WTC11 (cell line): ENCODE data around the gene ALK. TPM values are rescaled to one million over a fixed set of nuclear protein-coding genes. Genes with fewer than 3 reads are reported as not detected.

Experiments used
- ATAC-seq: fragments of 200-7000 bp; cut with Tn5 transposase; 2 replicates; pipeline ENCODE4 v1.10.0; 2021; ENCODE audit warnings: mild to moderate bottlenecking, moderate library complexity
- CTCF ChIA-PET: fragments of 300-600 bp; sonication (Branson Sonifier 250); formaldehyde crosslinking; loops from one replicate; lab custom pipeline; 2021; ENCODE audit warnings: antibody characterized with exemption; lab: Charles Lee
- POLR2A ChIA-PET: fragments of 350-600 bp; sonication (Branson Sonifier 250); formaldehyde crosslinking; loops from one replicate; lab custom pipeline; 2021; ENCODE audit warnings: antibody characterized with exemption; lab: Charles Lee
- DNase-seq: peaks from one replicate; pipeline ENCODE4 v3.0.0; 2021; ENCODE audit warnings: low spot score
- H3K27ac Mint-ChIP-seq: 2 replicates; pipeline ENCODE4 v1.8.0; 2021; ENCODE audit warnings: mixed read lengths
- H3K27me3 Mint-ChIP-seq: 2 replicates; pipeline ENCODE4 v1.8.0; 2021; ENCODE audit warnings: low read depth, mild to moderate bottlenecking, moderate library complexity, mixed read lengths
- H3K36me3 Mint-ChIP-seq: 2 replicates; pipeline ENCODE4 v1.8.0; 2021; ENCODE audit warnings: mixed read lengths
- H3K4me1 Mint-ChIP-seq: 2 replicates; pipeline ENCODE4 v1.8.0; 2022; ENCODE audit warnings: mixed read lengths
- H3K4me3 Mint-ChIP-seq: 2 replicates; pipeline ENCODE4 v1.8.0; 2021; ENCODE audit warnings: mild to moderate bottlenecking, moderate library complexity, mixed read lengths
- H3K9me3 Mint-ChIP-seq: 2 replicates; pipeline ENCODE4 v1.8.0; 2021; ENCODE audit warnings: mixed read lengths
- ATF1 ChIP-seq: sonication (generic); formaldehyde crosslinking; IDR thresholded peaks from 2 replicates; pipeline ENCODE4 v1.8.1; 2023; ENCODE audit warnings: mild to moderate bottlenecking, moderate library complexity, missing genetic modification reagents
- ATF3 ChIP-seq: sonication (generic); formaldehyde crosslinking; conservative IDR thresholded peaks from 2 replicates; pipeline ENCODE4 v1.8.1; 2022; ENCODE audit warnings: mild to moderate bottlenecking, missing genetic modification reagents
- FOXJ3 ChIP-seq: sonication (generic); formaldehyde crosslinking; IDR thresholded peaks from 2 replicates; pipeline ENCODE4 v1.9.0; 2021; ENCODE audit warnings: missing genetic modification reagents, mild to moderate bottlenecking, borderline replicate concordance
- GABPB1 ChIP-seq: sonication (generic); formaldehyde crosslinking; IDR thresholded peaks from 2 replicates; pipeline ENCODE4 v1.8.1; 2023; ENCODE audit warnings: mild to moderate bottlenecking, missing genetic modification reagents
- GRHL2 ChIP-seq: fragments of 250-450 bp; sonication (Bioruptor Pico); IDR thresholded peaks from 2 replicates; pipeline ENCODE4 v1.8.0; 2022; ENCODE audit warnings: mild to moderate bottlenecking, moderate library complexity; ENCODE audit not compliant: insufficient replicate concordance, severe bottlenecking
- GTF2I ChIP-seq: fragments of 250-450 bp; sonication (Bioruptor Pico); conservative IDR thresholded peaks from 2 replicates; pipeline ENCODE4 v1.4.0; 2021; ENCODE audit warnings: mild to moderate bottlenecking
- MLX ChIP-seq: sonication (generic); formaldehyde crosslinking; IDR thresholded peaks from 2 replicates; pipeline ENCODE4 v1.8.1; 2023; ENCODE audit warnings: mild to moderate bottlenecking, missing genetic modification reagents, moderate library complexity
- PREB ChIP-seq: sonication (generic); formaldehyde crosslinking; IDR thresholded peaks from 2 replicates; pipeline ENCODE4 v1.8.1; 2022; ENCODE audit warnings: mild to moderate bottlenecking, missing genetic modification reagents, moderate library complexity, borderline replicate concordance
- RELA ChIP-seq: sonication (generic); formaldehyde crosslinking; IDR thresholded peaks from 2 replicates; pipeline ENCODE4 v1.8.1; 2022; ENCODE audit warnings: missing genetic modification reagents, mild to moderate bottlenecking, borderline replicate concordance
- ZNF219 ChIP-seq: sonication (generic); formaldehyde crosslinking; IDR thresholded peaks from 2 replicates; pipeline ENCODE4 v1.8.0; 2023; ENCODE audit warnings: missing genetic modification reagents, mild to moderate bottlenecking, borderline replicate concordance
- total RNA-seq: library from RNA; stranded (reverse); gene quantifications from 3 replicates; pipeline ENCODE4 v1.2.3, GENCODE V29; 2021
- TF ChIP-seq, protein P1 (sequence below): sonication (generic); formaldehyde crosslinking; IDR thresholded peaks from 2 replicates; pipeline ENCODE4 v1.8.0; 2023; ENCODE audit warnings: missing genetic modification reagents
- TF ChIP-seq, protein P2 (sequence below): sonication (generic); formaldehyde crosslinking; IDR thresholded peaks from 2 replicates; pipeline ENCODE4 v1.8.0; 2022; ENCODE audit warnings: mild to moderate bottlenecking, missing genetic modification reagents
- TF ChIP-seq, protein P3 (sequence below): fragments of 250-450 bp; sonication (Bioruptor Pico); IDR thresholded peaks from 2 replicates; pipeline ENCODE4 v1.9.0; 2021; ENCODE audit warnings: moderate library complexity, mild to moderate bottlenecking, inconsistent platforms, borderline replicate concordance
- TF ChIP-seq, protein P4 (sequence below): sonication (generic); formaldehyde crosslinking; IDR thresholded peaks from 2 replicates; pipeline ENCODE4 v1.8.0; 2022; ENCODE audit warnings: mild to moderate bottlenecking, missing genetic modification reagents
- TF ChIP-seq, protein P5 (sequence below): fragments of 250-450 bp; sonication (Bioruptor Pico); IDR thresholded peaks from 2 replicates; pipeline ENCODE4 v1.9.0; 2021; ENCODE audit warnings: mild to moderate bottlenecking, borderline replicate concordance
- TF ChIP-seq, protein P6 (sequence below): sonication (generic); formaldehyde crosslinking; IDR thresholded peaks from 2 replicates; pipeline ENCODE4 v1.8.0; 2023; ENCODE audit warnings: mild to moderate bottlenecking, missing genetic modification reagents

Gene ALK
- total RNA-seq, 1 experiment from 2014 or later = not detected

GRCh38 chr2:29165362-29166241, 755.8 kb downstream of the ALK start:
- Mint-ChIP-seq H3K27ac (no peak overlapping the region), H3K27me3 (peaks cover 4% of the 10 kb centered on the region; the same call in 1 of the 2 replicates), H3K9me3 (peaks cover 4% of the 10 kb centered on the region; the same call in 1 of the 2 replicates), H3K4me1 (peaks cover 31% of the 10 kb centered on the region), H3K4me3 (no peak overlapping the region), H3K36me3 (no peaks in the 10 kb centered on the region)
- no peak for DNase-seq
- ChIA-PET CTCF (interaction anchor here (1.5 kb wide), 1 partner anchor 207 kb away, joined by 3 read pairs; no protein-coding TSS in a partner anchor), POLR2A (interaction anchor here (0.6 kb wide), 1 partner anchor 85 kb away, joined by 3 read pairs; no protein-coding TSS in a partner anchor)
- ATAC-seq = no peak; the same call in 1 of the 2 replicates
- TF ChIP-seq GTF2I (CRISPR knock-in tag) (no peak), ZNF219 (no peak), GABPB1 (peak; percentile 89), FOXJ3 (CRISPR knock-in tag) (no peak), PREB (no peak)
- TF ChIP-seq, protein P1, sequence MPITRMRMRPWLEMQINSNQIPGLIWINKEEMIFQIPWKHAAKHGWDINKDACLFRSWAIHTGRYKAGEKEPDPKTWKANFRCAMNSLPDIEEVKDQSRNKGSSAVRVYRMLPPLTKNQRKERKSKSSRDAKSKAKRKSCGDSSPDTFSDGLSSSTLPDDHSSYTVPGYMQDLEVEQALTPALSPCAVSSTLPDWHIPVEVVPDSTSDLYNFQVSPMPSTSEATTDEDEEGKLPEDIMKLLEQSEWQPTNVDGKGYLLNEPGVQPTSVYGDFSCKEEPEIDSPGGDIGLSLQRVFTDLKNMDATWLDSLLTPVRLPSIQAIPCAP (CRISPR knock-in tag) = no peak
- TF ChIP-seq, protein P2, sequence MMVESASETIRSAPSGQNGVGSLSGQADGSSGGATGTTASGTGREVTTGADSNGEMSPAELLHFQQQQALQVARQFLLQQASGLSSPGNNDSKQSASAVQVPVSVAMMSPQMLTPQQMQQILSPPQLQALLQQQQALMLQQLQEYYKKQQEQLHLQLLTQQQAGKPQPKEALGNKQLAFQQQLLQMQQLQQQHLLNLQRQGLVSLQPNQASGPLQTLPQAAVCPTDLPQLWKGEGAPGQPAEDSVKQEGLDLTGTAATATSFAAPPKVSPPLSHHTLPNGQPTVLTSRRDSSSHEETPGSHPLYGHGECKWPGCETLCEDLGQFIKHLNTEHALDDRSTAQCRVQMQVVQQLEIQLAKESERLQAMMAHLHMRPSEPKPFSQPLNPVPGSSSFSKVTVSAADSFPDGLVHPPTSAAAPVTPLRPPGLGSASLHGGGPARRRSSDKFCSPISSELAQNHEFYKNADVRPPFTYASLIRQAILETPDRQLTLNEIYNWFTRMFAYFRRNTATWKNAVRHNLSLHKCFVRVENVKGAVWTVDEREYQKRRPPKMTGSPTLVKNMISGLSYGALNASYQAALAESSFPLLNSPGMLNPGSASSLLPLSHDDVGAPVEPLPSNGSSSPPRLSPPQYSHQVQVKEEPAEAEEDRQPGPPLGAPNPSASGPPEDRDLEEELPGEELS (CRISPR knock-in tag) = no peak
- TF ChIP-seq, protein P3, sequence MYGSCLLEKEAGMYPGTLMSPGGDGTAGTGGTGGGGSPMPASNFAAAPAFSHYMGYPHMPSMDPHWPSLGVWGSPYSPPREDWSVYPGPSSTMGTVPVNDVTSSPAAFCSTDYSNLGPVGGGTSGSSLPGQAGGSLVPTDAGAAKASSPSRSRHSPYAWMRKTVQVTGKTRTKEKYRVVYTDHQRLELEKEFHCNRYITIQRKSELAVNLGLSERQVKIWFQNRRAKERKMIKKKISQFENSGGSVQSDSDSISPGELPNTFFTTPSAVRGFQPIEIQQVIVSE = no peak

GRCh38 chr2:29164091-29164846, 757.1 kb downstream of the ALK start:
- ChIA-PET CTCF (interaction anchor here (1.5 kb wide), 1 partner anchor 206 kb away, joined by 3 read pairs; no protein-coding TSS in a partner anchor), POLR2A (no interaction called here)
- Mint-ChIP-seq H3K4me3 (no peak overlapping the region), H3K9me3 (peaks cover 4% of the 10 kb centered on the region; the same call in 1 of the 2 replicates), H3K27me3 (no peaks in the 10 kb centered on the region), H3K36me3 (no peaks in the 10 kb centered on the region), H3K4me1 (peaks cover 37% of the 10 kb centered on the region), H3K27ac (peak overlapping the region; percentile 58; the same call in 1 of the 2 replicates)
- no peak for DNase-seq
- no peak for ATAC-seq
- TF ChIP-seq MLX (CRISPR knock-in tag) (no peak), GRHL2 (CRISPR knock-in tag) (no peak), ATF3 (CRISPR knock-in tag) (no peak), ATF1 (CRISPR knock-in tag) (no peak), RELA (CRISPR knock-in tag) (no peak)
- TF ChIP-seq, protein P4, sequence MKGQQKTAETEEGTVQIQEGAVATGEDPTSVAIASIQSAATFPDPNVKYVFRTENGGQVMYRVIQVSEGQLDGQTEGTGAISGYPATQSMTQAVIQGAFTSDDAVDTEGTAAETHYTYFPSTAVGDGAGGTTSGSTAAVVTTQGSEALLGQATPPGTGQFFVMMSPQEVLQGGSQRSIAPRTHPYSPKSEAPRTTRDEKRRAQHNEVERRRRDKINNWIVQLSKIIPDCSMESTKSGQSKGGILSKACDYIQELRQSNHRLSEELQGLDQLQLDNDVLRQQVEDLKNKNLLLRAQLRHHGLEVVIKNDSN (CRISPR knock-in tag) = no peak
- TF ChIP-seq, protein P5, sequence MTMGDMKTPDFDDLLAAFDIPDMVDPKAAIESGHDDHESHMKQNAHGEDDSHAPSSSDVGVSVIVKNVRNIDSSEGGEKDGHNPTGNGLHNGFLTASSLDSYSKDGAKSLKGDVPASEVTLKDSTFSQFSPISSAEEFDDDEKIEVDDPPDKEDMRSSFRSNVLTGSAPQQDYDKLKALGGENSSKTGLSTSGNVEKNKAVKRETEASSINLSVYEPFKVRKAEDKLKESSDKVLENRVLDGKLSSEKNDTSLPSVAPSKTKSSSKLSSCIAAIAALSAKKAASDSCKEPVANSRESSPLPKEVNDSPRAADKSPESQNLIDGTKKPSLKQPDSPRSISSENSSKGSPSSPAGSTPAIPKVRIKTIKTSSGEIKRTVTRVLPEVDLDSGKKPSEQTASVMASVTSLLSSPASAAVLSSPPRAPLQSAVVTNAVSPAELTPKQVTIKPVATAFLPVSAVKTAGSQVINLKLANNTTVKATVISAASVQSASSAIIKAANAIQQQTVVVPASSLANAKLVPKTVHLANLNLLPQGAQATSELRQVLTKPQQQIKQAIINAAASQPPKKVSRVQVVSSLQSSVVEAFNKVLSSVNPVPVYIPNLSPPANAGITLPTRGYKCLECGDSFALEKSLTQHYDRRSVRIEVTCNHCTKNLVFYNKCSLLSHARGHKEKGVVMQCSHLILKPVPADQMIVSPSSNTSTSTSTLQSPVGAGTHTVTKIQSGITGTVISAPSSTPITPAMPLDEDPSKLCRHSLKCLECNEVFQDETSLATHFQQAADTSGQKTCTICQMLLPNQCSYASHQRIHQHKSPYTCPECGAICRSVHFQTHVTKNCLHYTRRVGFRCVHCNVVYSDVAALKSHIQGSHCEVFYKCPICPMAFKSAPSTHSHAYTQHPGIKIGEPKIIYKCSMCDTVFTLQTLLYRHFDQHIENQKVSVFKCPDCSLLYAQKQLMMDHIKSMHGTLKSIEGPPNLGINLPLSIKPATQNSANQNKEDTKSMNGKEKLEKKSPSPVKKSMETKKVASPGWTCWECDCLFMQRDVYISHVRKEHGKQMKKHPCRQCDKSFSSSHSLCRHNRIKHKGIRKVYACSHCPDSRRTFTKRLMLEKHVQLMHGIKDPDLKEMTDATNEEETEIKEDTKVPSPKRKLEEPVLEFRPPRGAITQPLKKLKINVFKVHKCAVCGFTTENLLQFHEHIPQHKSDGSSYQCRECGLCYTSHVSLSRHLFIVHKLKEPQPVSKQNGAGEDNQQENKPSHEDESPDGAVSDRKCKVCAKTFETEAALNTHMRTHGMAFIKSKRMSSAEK = no peak
- TF ChIP-seq, protein P6, sequence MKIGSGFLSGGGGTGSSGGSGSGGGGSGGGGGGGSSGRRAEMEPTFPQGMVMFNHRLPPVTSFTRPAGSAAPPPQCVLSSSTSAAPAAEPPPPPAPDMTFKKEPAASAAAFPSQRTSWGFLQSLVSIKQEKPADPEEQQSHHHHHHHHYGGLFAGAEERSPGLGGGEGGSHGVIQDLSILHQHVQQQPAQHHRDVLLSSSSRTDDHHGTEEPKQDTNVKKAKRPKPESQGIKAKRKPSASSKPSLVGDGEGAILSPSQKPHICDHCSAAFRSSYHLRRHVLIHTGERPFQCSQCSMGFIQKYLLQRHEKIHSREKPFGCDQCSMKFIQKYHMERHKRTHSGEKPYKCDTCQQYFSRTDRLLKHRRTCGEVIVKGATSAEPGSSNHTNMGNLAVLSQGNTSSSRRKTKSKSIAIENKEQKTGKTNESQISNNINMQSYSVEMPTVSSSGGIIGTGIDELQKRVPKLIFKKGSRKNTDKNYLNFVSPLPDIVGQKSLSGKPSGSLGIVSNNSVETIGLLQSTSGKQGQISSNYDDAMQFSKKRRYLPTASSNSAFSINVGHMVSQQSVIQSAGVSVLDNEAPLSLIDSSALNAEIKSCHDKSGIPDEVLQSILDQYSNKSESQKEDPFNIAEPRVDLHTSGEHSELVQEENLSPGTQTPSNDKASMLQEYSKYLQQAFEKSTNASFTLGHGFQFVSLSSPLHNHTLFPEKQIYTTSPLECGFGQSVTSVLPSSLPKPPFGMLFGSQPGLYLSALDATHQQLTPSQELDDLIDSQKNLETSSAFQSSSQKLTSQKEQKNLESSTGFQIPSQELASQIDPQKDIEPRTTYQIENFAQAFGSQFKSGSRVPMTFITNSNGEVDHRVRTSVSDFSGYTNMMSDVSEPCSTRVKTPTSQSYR (CRISPR knock-in tag) = no peak
